Naive thymus-derived CD8-positive, alpha-beta T cell (primary cell): ENCODE data around the gene CD300E. TPM values are rescaled to one million over a fixed set of nuclear protein-coding genes. Genes with fewer than 3 reads are reported as not detected.

Source experiments
- ATAC-seq, 2 donors: fragments of 150-1000 bp; cut with Tn5 transposase in 1 of 2; sonication (Bioruptor Pico), chemical (Tn5 transposase) in 1 of 2; 1 replicate in 1 of 2; 2 replicates in 1 of 2; pipeline ENCODE4 v1.10.0; 2021; ENCODE audit warnings: mild to moderate bottlenecking in 2 of 2, moderate library complexity in 2 of 2
- POLR2A ChIA-PET: fragments of 350-600 bp; sonication (Branson Sonifier 250); formaldehyde crosslinking; loops from one replicate; lab custom pipeline; 2021; ENCODE audit warnings: antibody characterized with exemption; lab: Charles Lee
- DNase-seq, 10 donors: peaks; one replicate each; pipeline versions ENCODE4 v3.0.0 to v3.0.0-alpha.2; 2020 to 2022
- H3K27ac Mint-ChIP-seq, 10 donors: one replicate each; pipeline ENCODE4 v1.8.0; 2020 to 2022; ENCODE audit warnings: mild to moderate bottlenecking in 10 of 10, mixed read lengths in 10 of 10, moderate library complexity in 4 of 10, inconsistent platforms in 1 of 10
- H3K27me3 Mint-ChIP-seq, 5 donors: one replicate each; pipeline ENCODE4 v1.8.0; 2021 to 2022; ENCODE audit warnings: mixed read lengths in 5 of 5
- H3K36me3 Mint-ChIP-seq, 3 donors: one replicate each; pipeline ENCODE4 v1.8.0; 2020 to 2022; ENCODE audit warnings: mixed read lengths in 3 of 3, mild to moderate bottlenecking in 2 of 3, inconsistent platforms in 1 of 3
- H3K4me1 Mint-ChIP-seq, 4 donors: one replicate each; pipeline ENCODE4 v1.8.0; 2021 to 2022; ENCODE audit warnings: mixed read lengths in 4 of 4
- H3K4me3 Mint-ChIP-seq, 10 donors: one replicate each; pipeline ENCODE4 v1.8.0; 2020 to 2022; ENCODE audit warnings: mild to moderate bottlenecking in 10 of 10, mixed read lengths in 10 of 10, moderate library complexity in 6 of 10, inconsistent platforms in 1 of 10
- H3K9me3 Mint-ChIP-seq, 9 donors: one replicate each; pipeline ENCODE4 v1.8.0; 2020 to 2022; ENCODE audit warnings: mixed read lengths in 9 of 9, mild to moderate bottlenecking in 3 of 9, inconsistent platforms in 1 of 9, moderate library complexity in 1 of 9
- polyA plus RNA-seq, 3 donors: library from polyadenylated mRNA; unstranded; fragments of 300-500 nt; fragmentation: Illumina TruSeq; gene quantifications; one replicate each; pipeline ENCODE4 v1.2.3, GENCODE V29; 2021
- total RNA-seq, 8 experiments: library from RNA in 2 of 8; stranded (reverse) in 2 of 8; gene quantifications; one replicate each; pipeline ENCODE4 v1.2.3 and lab custom pipeline; 2021 to 2026

The CD300E gene
- total and polyA plus RNA-seq, 5 experiments from 2014 or later = 0.06 TPM; not detected in 4

- POLR2A ChIA-PET = no interaction called here
- H3K4me3 Mint-ChIP-seq = no peak overlapping the region
- H3K27me3 Mint-ChIP-seq = peaks cover 8 to 23% (median 16%) of the 10 kb centered on the region in 5 donors
Observed at GRCh38 chr17:74606050-74606449, 17.5 kb downstream of the CD300E start.

GRCh38 chr17:74605361-74605760, 18.2 kb downstream of the CD300E start:
- Mint-ChIP-seq H3K27ac (no peak overlapping the region), H3K4me1 (peaks cover 8 to 39% (median 27%) of the 10 kb centered on the region in 4 donors), H3K9me3 (peaks cover 0 to 4% (median 0%) of the 10 kb centered on the region in 9 donors), H3K4me3 (no peak overlapping the region), H3K36me3 (peaks cover 0 to 4% (median 0%) of the 10 kb centered on the region in 3 donors), H3K27me3 (peaks cover 8 to 29% (median 20%) of the 10 kb centered on the region in 5 donors)
- no peak for ATAC-seq
- POLR2A ChIA-PET = no interaction called here
- DNase-seq = no peak

More at GRCh38 chr17:74606050-74606449, 17.5 kb downstream of the CD300E start:
- H3K9me3 Mint-ChIP-seq = peaks cover 0 to 4% (median 0%) of the 10 kb centered on the region in 9 donors
- H3K27ac Mint-ChIP-seq = no peak overlapping the region
- DNase-seq (no peak), ATAC-seq (no peak)
- peaks cover 0 to 4% (median 0%) of the 10 kb centered on the region in 3 donors for H3K36me3 Mint-ChIP-seq
- H3K4me1 Mint-ChIP-seq = peaks cover 8 to 37% (median 24%) of the 10 kb centered on the region in 4 donors

- POLR2A ChIA-PET = no interaction called here
- ATAC-seq = no peak
- peaks cover 9 to 44% (median 30%) of the 10 kb centered on the region in 4 donors for H3K4me1 Mint-ChIP-seq
- peaks cover 0 to 4% (median 0%) of the 10 kb centered on the region in 3 donors for H3K36me3 Mint-ChIP-seq
- H3K27me3 Mint-ChIP-seq = peaks cover 9 to 35% (median 25%) of the 10 kb centered on the region in 5 donors
- no peak overlapping the region for H3K4me3 Mint-ChIP-seq
- DNase-seq = no peak
- no peak overlapping the region for H3K27ac Mint-ChIP-seq
- H3K9me3 Mint-ChIP-seq = peaks cover 0 to 4% (median 0%) of the 10 kb centered on the region in 9 donors
Observed at GRCh38 chr17:74604761-74605160, 18.8 kb downstream of the CD300E start.

GRCh38 chr17:74604200-74604599, 19.3 kb downstream of the CD300E start:
- Mint-ChIP-seq H3K27ac (peak overlapping the region in 1 of 10 donors; percentile 25), H3K36me3 (peaks cover 0 to 4% (median 0%) of the 10 kb centered on the region in 3 donors), H3K4me3 (no peak overlapping the region), H3K27me3 (peaks cover 9 to 41% (median 29%) of the 10 kb centered on the region in 5 donors), H3K4me1 (peaks cover 13 to 49% (median 35%) of the 10 kb centered on the region in 4 donors), H3K9me3 (peaks cover 0 to 4% (median 0%) of the 10 kb centered on the region in 9 donors)
- POLR2A ChIA-PET = no interaction called here
- ATAC-seq (no peak), DNase-seq (no peak)

- Mint-ChIP-seq H3K27ac (peak overlapping the region in 2 of 10 donors; percentile 25 to 71), H3K4me1 (peaks cover 16 to 51% (median 39%) of the 10 kb centered on the region in 4 donors)
- POLR2A ChIA-PET = no interaction called here
Observed at GRCh38 chr17:74603746-74604145, 19.8 kb downstream of the CD300E start.

GRCh38 chr17:74603037-74603635, 20.4 kb downstream of the CD300E start:
- ATAC-seq = peak in 1 of 2 donors; percentile 53
- peak overlapping the region in 3 of 10 donors; percentile 3 to 71 (median 18) for H3K27ac Mint-ChIP-seq

More at GRCh38 chr17:74603746-74604145, 19.8 kb downstream of the CD300E start:
- H3K9me3 Mint-ChIP-seq = peaks cover 0 to 4% (median 0%) of the 10 kb centered on the region in 9 donors
- DNase-seq (no peak), ATAC-seq (no peak)
- H3K27me3 Mint-ChIP-seq = peaks cover 9 to 42% (median 30%) of the 10 kb centered on the region in 5 donors
- peak overlapping the region in 1 of 10 donors; percentile 39 for H3K4me3 Mint-ChIP-seq
- peaks cover 0 to 4% (median 0%) of the 10 kb centered on the region in 3 donors for H3K36me3 Mint-ChIP-seq

GRCh38 chr17:74601944-74602572, 21.5 kb downstream of the CD300E start:
- H3K4me1 Mint-ChIP-seq = peaks cover 18 to 58% (median 47%) of the 10 kb centered on the region in 4 donors
- DNase-seq (peak in 4 of 10 donors; percentile 9 to 23 (median 16)), ATAC-seq (no peak)
- H3K4me3 Mint-ChIP-seq = peak overlapping the region in 2 of 10 donors; percentile 9 to 29
- no peaks in the 10 kb centered on the region for H3K36me3 Mint-ChIP-seq
- no peaks in the 10 kb centered on the region for H3K9me3 Mint-ChIP-seq
- peaks cover 5 to 32% (median 22%) of the 10 kb centered on the region in 5 donors for H3K27me3 Mint-ChIP-seq
- H3K27ac Mint-ChIP-seq = no peak overlapping the region
- POLR2A ChIA-PET = interaction anchor here (0.7 kb wide), 1 partner anchor 9 kb away, joined by 3 read pairs; no protein-coding TSS in a partner anchor

More at GRCh38 chr17:74603037-74603635, 20.4 kb downstream of the CD300E start:
- peaks cover 0 to 4% (median 0%) of the 10 kb centered on the region in 3 donors for H3K36me3 Mint-ChIP-seq
- POLR2A ChIA-PET = no interaction called here
- peaks cover 10 to 42% (median 29%) of the 10 kb centered on the region in 5 donors for H3K27me3 Mint-ChIP-seq
- peak in 3 of 10 donors; percentile 16 to 40 (median 33) for DNase-seq
- H3K4me3 Mint-ChIP-seq = peak overlapping the region in 8 of 10 donors; percentile 7 to 59 (median 30)
- peaks cover 19 to 58% (median 45%) of the 10 kb centered on the region in 4 donors for H3K4me1 Mint-ChIP-seq
- peaks cover 0 to 4% (median 0%) of the 10 kb centered on the region in 9 donors for H3K9me3 Mint-ChIP-seq

- H3K9me3 Mint-ChIP-seq = no peaks in the 10 kb centered on the region
- peaks cover 18 to 56% (median 43%) of the 10 kb centered on the region in 4 donors for H3K4me1 Mint-ChIP-seq
- no peak for DNase-seq
- H3K36me3 Mint-ChIP-seq = peaks cover 0 to 1% (median 0%) of the 10 kb centered on the region in 3 donors
- ATAC-seq = no peak
- H3K27ac Mint-ChIP-seq = peak overlapping the region in 3 of 10 donors; percentile 11 to 86 (median 42)
- POLR2A ChIA-PET = no interaction called here
- H3K27me3 Mint-ChIP-seq = peaks cover 3 to 21% (median 14%) of the 10 kb centered on the region in 5 donors
- peak overlapping the region in 2 of 10 donors; percentile 9 to 26 for H3K4me3 Mint-ChIP-seq
Observed at GRCh38 chr17:74599448-74599939, 24.0 kb downstream of the CD300E start.

- H3K27ac Mint-ChIP-seq = peak overlapping the region in 3 of 10 donors; percentile 3 to 86 (median 78)
Observed at GRCh38 chr17:74599023-74599399, 24.5 kb downstream of the CD300E start.

GRCh38 chr17:74598346-74599022, 25.1 kb downstream of the CD300E start:
- ATAC-seq = peak in 1 of 2 donors; percentile 67
- H3K9me3 Mint-ChIP-seq = no peaks in the 10 kb centered on the region
- H3K27ac Mint-ChIP-seq = peak overlapping the region in 6 of 10 donors; percentile 3 to 86 (median 66)
- H3K4me1 Mint-ChIP-seq = peaks cover 18 to 46% (median 35%) of the 10 kb centered on the region in 4 donors
- peaks cover 3 to 21% (median 14%) of the 10 kb centered on the region in 5 donors for H3K27me3 Mint-ChIP-seq
- peak in 2 of 10 donors; percentile 18 to 19 for DNase-seq
- peak overlapping the region in 6 of 10 donors; percentile 24 to 76 (median 50) for H3K4me3 Mint-ChIP-seq
- peaks cover 0 to 1% (median 0%) of the 10 kb centered on the region in 3 donors for H3K36me3 Mint-ChIP-seq
- POLR2A ChIA-PET = no interaction called here

More at GRCh38 chr17:74599023-74599399, 24.5 kb downstream of the CD300E start:
- ATAC-seq (no peak), DNase-seq (no peak)
- Mint-ChIP-seq H3K36me3 (peaks cover 0 to 1% (median 0%) of the 10 kb centered on the region in 3 donors), H3K4me3 (peak overlapping the region in 3 of 10 donors; percentile 32 to 76 (median 48)), H3K4me1 (peaks cover 18 to 51% (median 40%) of the 10 kb centered on the region in 4 donors), H3K9me3 (no peaks in the 10 kb centered on the region), H3K27me3 (peaks cover 3 to 21% (median 14%) of the 10 kb centered on the region in 5 donors)
- POLR2A ChIA-PET = no interaction called here

- Mint-ChIP-seq H3K4me1 (peaks cover 14 to 43% (median 34%) of the 10 kb centered on the region in 4 donors), H3K36me3 (peaks cover 0 to 1% (median 0%) of the 10 kb centered on the region in 3 donors), H3K9me3 (peaks cover 0 to 2% (median 0%) of the 10 kb centered on the region in 9 donors), H3K4me3 (peak overlapping the region in 1 of 10 donors; percentile 7), H3K27me3 (peaks cover 3 to 21% (median 15%) of the 10 kb centered on the region in 5 donors), H3K27ac (no peak overlapping the region)
- POLR2A ChIA-PET = interaction anchor here (0.6 to 0.7 kb wide), 3 partner anchors 90 to 148 kb away, joined by 3 read pairs; no protein-coding TSS in a partner anchor
- no peak for DNase-seq
- no peak for ATAC-seq
Observed at GRCh38 chr17:74597069-74597790, 26.3 kb downstream of the CD300E start.
